HG03064 (cell line): ENCODE measurements around the gene REXO1.
A peak's percentile ranks its signal among the peaks of the same experiment; 100 is the strongest.
"Not testable (repeated sequence)": the region's sequence is repeated elsewhere in the genome, so short reads cannot be mapped to it uniquely, and the experiment has no call there.

ENCODE experiments used
- ATAC-seq: cut with Tn5 transposase; IDR thresholded peaks from one replicate; pipeline ENCODE4 v1.9.1; 2021; ENCODE audit warnings: low read depth; ENCODE audit not compliant: unreplicated experiment

The REXO1 gene

DNA sequence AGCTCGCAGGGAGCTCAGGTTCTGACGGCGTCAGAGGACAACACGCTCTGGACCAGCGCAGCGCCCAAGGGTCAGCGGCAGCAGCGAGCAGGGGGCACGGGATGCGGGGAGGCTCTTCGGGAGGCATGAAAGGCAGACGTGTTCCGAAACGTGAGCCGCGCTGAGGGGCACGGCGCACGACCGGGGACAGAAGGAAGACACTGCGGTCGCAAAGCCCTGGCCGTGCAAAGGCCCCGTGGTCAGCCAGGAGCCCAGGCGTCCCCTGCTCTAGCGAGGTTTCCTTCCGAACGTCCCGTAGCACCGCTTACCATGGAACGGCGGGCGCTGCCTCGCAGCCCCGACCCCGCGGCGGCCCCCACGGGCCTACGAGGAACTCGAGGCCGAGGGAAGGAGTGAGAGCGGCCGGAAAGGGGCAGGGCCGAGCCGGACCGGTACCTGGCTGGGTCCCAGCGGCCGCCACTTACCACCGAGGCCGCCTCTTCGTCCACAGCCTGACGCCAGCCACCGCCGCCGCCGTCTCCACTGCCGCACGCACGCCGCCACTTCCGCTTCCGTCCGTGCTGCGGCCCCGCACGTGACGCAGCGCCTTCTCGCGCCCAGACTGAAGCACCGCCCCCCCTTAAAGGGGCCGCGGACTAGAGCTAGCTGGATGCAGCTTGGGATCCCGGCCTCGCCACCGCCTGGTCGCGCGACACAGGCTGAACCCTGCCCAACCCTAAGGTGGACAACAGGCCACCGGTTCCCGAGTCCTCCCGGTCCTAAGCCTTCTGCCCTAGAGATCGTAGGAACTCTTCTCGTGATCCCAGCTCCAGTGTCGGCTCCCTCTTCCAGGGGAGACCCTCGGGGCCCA lies 27.6 kb upstream of the REXO1 start:
- ATAC-seq: no peak

DNA sequence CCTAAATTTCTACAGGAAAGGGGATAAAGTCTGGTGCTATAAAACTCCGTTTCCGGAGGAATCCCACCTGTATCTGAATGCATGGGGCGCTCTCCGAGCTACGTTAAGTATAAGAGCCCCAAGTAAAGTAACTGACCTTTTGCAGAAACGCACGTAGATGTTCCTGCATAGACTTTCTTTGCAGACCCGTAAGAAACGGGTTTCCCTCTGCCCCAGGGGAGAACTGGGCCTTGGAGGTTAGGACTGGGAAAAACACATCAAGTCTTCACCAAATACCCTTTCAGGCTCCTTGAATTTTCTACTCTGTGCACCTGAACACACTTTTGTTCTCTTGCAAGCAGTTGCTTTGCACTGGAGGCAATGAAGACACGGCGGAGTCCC lies 27.0 kb upstream of the REXO1 start:
- ATAC-seq: not testable (repeated sequence)

- no peak for ATAC-seq
These were observed 26.4 kb upstream of the REXO1 start for GRCh38 chr19:1874554-1875185.

- no peak for ATAC-seq
These were observed 25.5 kb upstream of the REXO1 start for GRCh38 chr19:1873524-1874473.

DNA sequence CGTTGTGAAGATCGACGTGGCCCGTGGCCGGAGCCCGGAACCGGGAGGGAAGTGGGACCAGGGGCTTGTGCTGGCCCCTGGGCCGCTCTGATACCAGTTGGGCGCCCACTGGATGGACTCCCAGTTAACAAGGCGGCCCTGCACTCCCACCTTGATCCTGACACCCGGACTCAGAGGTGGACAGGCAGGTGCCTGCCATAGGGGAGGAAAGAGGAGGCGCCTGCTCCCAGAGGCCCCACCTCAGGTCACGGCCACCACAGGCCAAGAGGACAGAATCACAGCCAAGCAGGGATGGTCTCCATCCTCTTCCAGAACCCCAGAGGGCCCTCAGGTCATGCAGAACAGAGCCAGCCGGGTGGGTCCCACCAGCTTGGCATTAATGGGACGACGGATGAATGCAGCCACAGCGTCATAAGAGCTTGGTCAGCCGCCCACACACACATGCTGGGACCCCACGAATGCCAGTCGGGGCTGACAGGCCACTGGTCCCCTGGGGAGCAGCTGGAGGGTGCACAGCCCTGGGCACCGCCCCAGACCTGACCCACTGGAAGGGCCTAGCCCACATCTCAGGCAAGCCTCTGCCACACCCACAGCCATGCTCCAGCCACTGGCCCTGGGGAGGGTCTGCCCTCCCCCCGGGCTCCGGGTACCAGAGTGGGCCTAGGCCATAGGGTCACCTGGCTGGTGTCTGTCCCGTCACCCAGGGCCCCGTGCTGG lies 24.7 kb upstream of the REXO1 start:
- ATAC-seq: no peak

GRCh38 chr19:1871630-1872029 lies 23.3 kb upstream of the REXO1 start:
- ATAC-seq: no peak

GRCh38 chr19:1871140-1871597 lies 22.9 kb upstream of the REXO1 start:
- ATAC-seq: no peak

DNA sequence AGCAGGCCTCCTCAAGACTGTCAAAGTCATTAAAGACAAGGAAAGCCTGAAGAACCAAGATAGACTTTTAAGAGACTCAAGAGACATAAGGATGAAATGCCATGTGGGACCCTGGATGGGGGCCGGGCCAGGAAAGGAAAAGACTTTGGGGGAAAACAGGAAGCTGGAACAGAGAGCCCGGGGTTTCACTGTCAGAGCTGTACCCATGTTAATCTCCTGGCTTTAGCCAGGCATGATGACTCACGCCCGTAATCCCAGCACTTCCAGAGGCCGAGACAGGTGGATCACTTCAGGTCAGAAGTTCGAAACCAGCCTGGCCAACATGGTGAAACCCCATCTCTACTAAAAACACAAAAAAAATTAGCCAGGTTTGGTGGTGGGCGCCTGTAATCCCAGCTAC lies 20.7 kb upstream of the REXO1 start:
- no peak for ATAC-seq

DNA sequence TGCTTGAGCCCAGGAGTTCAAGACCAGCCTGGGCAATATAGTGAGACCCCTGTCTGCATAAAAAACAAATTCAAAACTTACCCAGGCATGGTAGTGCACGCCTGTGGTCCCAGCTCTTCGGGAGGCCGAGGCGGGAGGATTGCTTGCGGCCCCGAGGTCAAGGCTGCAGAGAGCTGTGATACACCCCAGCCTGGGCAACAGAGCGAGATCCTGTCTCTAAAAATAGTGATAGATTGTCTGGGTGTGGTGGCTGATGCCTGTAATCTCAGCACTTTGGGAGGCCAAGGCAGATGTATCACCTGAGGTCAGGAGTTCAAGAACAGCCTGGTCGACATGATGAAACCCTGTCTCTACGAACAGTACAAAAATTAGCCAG lies 19.1 kb upstream of the REXO1 start:
- no peak for ATAC-seq

- ATAC-seq: no peak
These were observed 18.5 kb upstream of the REXO1 start for GRCh38 chr19:1866693-1867348.

- ATAC-seq: no peak
These were observed 17.1 kb upstream of the REXO1 start for GRCh38 chr19:1865172-1866010.

- no peak for ATAC-seq
These were observed 16.3 kb upstream of the REXO1 start for GRCh38 chr19:1864480-1865171.

DNA sequence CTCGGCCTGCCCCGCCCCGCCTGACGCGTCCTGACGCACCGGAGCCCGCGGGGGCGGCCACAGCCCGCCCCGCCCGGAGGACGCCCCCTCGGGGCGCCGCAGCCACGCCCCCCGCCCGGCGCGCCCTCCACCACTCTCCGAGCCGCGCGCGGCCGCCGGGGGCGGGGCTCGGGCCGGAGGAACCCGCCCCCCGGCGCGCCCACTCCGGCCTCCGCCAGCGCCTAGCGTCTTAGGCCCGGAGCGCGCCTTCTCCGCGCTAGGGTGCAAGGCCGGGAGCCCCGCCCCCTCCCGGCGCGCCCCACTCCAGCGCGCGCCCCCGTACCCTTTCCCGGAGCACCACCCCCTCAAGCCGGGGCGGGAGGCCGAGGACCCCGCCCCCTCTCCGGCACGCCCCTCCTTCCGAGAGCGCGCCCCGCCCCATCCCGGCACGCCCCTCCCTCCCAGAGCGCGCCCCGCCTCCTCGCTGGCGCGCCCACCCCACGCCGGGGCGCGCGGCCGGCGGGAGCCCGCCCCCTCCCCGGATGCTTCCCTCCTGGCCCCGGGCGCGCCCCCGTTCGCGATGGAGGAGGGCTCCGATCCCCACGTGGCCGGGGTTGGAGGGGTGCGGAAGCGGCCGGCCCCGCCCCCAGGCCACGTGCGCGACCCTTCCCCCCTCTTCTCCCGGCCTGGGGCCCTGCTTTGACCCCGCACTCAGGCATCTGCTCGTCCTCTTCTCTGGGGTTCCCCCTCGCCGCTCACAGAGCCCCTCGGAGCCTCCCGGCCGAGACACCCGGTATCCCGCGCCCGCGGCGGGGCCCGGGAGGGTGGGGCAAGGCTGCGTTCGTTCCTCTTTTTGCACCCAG lies 15.6 kb upstream of the REXO1 start:
- peak; percentile 44 for ATAC-seq

DNA sequence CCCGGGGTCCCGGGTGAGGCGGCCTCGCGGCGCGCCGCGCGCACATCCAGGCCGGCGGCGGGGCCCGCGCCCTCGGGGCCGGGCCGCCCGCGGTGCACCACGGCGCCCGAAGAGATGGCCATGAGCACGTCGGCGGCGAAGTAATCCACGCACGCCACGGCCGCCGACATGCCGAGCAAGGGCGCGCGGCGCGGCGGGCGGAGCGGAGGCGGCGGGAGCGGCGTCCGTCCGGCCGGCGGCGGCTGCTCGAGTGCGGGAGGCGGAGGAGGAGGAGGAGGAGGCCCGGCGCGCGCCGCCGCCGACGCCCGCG lies 15.0 kb upstream of the REXO1 start, which contains the start of gene KLF16:
TSS of gene KLF16 (minus strand) at position 252 of the 310 bp plus-strand sequence. CDS start at position 170, 82 bp downstream.
- ATAC-seq: no peak

- ATAC-seq: peak; percentile 6
These were observed 14.4 kb upstream of the REXO1 start for GRCh38 chr19:1862424-1863327.

DNA sequence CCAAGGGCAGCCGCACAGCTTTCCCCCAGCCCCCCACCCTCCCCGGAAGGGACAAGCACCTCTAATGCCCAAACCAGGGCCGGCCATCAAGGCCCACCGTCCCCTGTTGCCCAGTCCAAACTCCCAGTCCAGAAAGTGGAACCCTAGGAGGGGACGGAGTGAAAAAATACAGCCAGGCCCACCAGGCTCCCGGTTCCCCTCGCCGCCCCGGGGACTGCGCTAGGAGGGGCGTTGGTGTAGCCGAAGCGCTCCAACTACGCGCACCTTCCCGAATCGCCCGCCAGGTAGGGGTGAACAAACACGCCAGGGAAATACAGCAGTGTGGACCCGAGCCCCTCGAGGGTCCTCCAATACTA lies 13.8 kb upstream of the REXO1 start:
- no peak for ATAC-seq

DNA sequence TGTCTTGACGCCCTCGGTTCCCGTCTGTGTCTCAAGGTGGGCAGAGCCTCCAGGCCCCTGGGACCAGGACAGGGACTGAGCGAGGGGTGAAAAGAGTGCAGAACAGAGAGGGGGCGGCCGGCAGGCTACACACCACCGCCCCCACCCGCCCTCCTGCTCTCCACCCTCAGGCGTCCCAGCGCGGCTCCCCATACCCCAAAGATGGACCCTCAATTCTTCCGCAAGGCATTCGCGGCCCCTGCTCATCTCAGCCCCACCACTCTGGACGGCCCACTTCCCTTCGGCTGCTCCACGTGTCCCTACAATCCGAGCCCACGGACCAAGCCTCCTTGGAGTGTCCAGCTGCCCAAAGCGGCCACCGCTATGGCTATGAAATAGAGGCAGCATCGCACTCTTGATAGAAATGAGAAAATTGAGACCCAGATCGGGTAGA lies 13.3 kb upstream of the REXO1 start:
- ATAC-seq: no peak
